ENCODE data around the gene ZSCAN29. TPM values are rescaled to one million over a fixed set of nuclear protein-coding genes. Genes with fewer than 3 reads are reported as not detected.

The ZSCAN29 gene
- total and polyA plus RNA-seq, 10 of the 15 experiments (the other 5 are each of a cell fraction or from before 2014, with no cell fraction given), result 1.7 to 26.0 (median 14.6) TPM

GRCh38 chr15:43329960-43330779, 40.7 kb downstream of the ZSCAN29 start, which contains the start of gene LCMT2 (continued):
- peak; percentile 91 for TF ChIP-seq GABPA (IDR thresholded peaks at IDR 0.05; ENCODE audit: low read depth)
- peak; percentile 73 for TF ChIP-seq NR2F1 (conservative IDR thresholded peaks at IDR 0.05)
- TF ChIP-seq PML (IDR thresholded peaks at IDR 0.05; ENCODE audit: low read length), result peak; percentile 94
- no peak for TF ChIP-seq PRDM15 (CRISPR knock-in tag; IDR thresholded peaks at IDR 0.05)
- peak; percentile 97 for TF ChIP-seq POLR2AphosphoS5 (IDR thresholded peaks at IDR 0.05; ENCODE audit: low read length)
- peak; percentile 86 for TF ChIP-seq GATAD2B (conservative IDR thresholded peaks at IDR 0.05; ENCODE audit: low read depth)
- TF ChIP-seq, protein P1, sequence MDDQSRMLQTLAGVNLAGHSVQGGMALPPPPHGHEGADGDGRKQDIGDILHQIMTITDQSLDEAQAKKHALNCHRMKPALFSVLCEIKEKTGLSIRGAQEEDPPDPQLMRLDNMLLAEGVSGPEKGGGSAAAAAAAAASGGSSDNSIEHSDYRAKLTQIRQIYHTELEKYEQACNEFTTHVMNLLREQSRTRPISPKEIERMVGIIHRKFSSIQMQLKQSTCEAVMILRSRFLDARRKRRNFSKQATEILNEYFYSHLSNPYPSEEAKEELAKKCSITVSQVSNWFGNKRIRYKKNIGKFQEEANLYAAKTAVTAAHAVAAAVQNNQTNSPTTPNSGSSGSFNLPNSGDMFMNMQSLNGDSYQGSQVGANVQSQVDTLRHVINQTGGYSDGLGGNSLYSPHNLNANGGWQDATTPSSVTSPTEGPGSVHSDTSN (IDR thresholded peaks at IDR 0.05; ENCODE audit: insufficient replicate concordance, low read depth, low read length), result no peak
- TF ChIP-seq EED (IDR thresholded peaks at IDR 0.05; ENCODE audit: low read depth), result 0 out of 2 replicates have a peak, but pooled peaks have one; percentile 19
- TF ChIP-seq ETV6 (conservative IDR thresholded peaks at IDR 0.05 in 1 of 2, IDR thresholded peaks at IDR 0.05 in 1 of 2; ENCODE audit: borderline replicate concordance in 1 of 2, low read depth in 1 of 2), result peak in 1 of 2 experiments; percentile 97
- TF ChIP-seq NFXL1 (IDR thresholded peaks at IDR 0.05; ENCODE audit: borderline replicate concordance), result no peak
- TF ChIP-seq, protein P2, sequence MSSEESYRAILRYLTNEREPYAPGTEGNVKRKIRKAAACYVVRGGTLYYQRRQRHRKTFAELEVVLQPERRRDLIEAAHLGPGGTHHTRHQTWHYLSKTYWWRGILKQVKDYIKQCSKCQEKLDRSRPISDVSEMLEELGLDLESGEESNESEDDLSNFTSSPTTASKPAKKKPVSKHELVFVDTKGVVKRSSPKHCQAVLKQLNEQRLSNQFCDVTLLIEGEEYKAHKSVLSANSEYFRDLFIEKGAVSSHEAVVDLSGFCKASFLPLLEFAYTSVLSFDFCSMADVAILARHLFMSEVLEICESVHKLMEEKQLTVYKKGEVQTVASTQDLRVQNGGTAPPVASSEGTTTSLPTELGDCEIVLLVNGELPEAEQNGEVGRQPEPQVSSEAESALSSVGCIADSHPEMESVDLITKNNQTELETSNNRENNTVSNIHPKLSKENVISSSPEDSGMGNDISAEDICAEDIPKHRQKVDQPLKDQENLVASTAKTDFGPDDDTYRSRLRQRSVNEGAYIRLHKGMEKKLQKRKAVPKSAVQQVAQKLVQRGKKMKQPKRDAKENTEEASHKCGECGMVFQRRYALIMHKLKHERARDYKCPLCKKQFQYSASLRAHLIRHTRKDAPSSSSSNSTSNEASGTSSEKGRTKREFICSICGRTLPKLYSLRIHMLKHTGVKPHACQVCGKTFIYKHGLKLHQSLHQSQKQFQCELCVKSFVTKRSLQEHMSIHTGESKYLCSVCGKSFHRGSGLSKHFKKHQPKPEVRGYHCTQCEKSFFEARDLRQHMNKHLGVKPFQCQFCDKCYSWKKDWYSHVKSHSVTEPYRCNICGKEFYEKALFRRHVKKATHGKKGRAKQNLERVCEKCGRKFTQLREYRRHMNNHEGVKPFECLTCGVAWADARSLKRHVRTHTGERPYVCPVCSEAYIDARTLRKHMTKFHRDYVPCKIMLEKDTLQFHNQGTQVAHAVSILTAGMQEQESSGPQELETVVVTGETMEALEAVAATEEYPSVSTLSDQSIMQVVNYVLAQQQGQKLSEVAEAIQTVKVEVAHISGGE (CRISPR knock-in tag; IDR thresholded peaks at IDR 0.05), result peak; percentile 58
- TF ChIP-seq, protein P3, sequence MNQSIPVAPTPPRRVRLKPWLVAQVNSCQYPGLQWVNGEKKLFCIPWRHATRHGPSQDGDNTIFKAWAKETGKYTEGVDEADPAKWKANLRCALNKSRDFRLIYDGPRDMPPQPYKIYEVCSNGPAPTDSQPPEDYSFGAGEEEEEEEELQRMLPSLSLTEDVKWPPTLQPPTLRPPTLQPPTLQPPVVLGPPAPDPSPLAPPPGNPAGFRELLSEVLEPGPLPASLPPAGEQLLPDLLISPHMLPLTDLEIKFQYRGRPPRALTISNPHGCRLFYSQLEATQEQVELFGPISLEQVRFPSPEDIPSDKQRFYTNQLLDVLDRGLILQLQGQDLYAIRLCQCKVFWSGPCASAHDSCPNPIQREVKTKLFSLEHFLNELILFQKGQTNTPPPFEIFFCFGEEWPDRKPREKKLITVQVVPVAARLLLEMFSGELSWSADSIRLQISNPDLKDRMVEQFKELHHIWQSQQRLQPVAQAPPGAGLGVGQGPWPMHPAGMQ (IDR thresholded peaks at IDR 0.05; ENCODE audit: borderline replicate concordance), result no peak
- peak; percentile 81 for TF ChIP-seq MXI1 (IDR thresholded peaks at IDR 0.05; ENCODE audit: low read depth, low read length)
- TF ChIP-seq NR2C1 (IDR thresholded peaks at IDR 0.05), result no peak; the same call in 1 of the 2 replicates
- TF ChIP-seq USF1 (IDR thresholded peaks at IDR 0.05; ENCODE audit: borderline replicate concordance, extremely low read length, insufficient read depth, low read depth, low read length), result no peak
- TF ChIP-seq LARP7 (IDR thresholded peaks at IDR 0.05), result peak; percentile 81; the same call in 1 of the 2 replicates
- TF ChIP-seq PAX8 (IDR thresholded peaks at IDR 0.05), result no peak
- TF ChIP-seq YBX1 (IDR thresholded peaks at IDR 0.05), result no peak
